Subcutaneous adipose tissue (tissue), 4 donors: Measurements from ENCODE around the gene ENO4. TPM values are rescaled to one million over a fixed set of nuclear protein-coding genes. Genes with fewer than 3 reads are reported as not detected.

Experiments used
- CTCF ChIP-seq: fragments of 450-650 bp; IDR thresholded peaks from one replicate; pipeline ENCODE4 v1.5.1; 2016; ENCODE audit warnings: low read depth, mild to moderate bottlenecking, control low read depth, antibody characterized with exemption, moderate library complexity
- total RNA-seq, 4 donors: library from RNA; depleted of rRNA; stranded (reverse); fragments of >200 nt; gene quantifications; one replicate each; pipeline ENCODE4 v1.1.0, GENCODE V29; 2016

Gene ENO4
- total RNA-seq, 4 donors from 2014 or later, result 0.38 TPM; not detected in 3

DNA sequence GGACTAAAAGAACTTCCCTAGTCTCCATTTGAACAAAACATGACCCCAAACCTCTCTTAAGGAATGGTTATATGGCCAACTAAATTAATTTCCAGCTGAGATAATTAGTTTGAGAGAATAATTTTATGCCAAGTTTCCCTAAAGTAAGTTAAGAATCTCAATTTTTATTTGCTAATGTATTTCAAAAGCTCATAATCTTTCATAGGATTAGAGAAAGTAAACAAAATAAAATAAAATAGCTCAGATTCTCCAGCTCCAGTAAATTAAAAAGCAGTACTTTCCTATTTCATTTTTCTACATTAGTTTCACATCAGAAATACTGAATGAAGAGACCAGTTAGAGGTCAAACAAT, 44.4 kb downstream of the ENO4 start:
- no peak for TF ChIP-seq CTCF

DNA sequence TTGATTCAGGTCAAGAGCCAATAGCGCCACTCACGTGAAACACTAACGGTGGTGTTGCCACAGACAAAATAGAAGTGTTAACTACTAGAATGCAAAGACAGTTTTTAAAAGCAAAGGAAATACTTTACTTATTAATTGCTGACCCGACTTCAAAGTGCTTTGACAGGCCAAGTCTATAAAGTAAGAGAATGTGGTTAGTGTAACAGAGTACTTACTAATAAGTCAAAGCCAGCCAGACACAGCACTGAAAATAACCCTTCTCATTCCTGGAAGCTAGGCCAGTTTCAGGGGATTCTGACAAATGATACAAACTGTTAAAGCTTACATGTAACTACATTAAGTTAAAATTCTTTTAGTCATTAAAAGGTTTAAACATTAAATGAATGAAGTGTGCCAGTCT, 50.3 kb downstream of the ENO4 start:
- no peak for TF ChIP-seq CTCF

- no peak for TF ChIP-seq CTCF
Measured at GRCh38 chr10:116905845-116906210, 56.5 kb downstream of the ENO4 start.

DNA sequence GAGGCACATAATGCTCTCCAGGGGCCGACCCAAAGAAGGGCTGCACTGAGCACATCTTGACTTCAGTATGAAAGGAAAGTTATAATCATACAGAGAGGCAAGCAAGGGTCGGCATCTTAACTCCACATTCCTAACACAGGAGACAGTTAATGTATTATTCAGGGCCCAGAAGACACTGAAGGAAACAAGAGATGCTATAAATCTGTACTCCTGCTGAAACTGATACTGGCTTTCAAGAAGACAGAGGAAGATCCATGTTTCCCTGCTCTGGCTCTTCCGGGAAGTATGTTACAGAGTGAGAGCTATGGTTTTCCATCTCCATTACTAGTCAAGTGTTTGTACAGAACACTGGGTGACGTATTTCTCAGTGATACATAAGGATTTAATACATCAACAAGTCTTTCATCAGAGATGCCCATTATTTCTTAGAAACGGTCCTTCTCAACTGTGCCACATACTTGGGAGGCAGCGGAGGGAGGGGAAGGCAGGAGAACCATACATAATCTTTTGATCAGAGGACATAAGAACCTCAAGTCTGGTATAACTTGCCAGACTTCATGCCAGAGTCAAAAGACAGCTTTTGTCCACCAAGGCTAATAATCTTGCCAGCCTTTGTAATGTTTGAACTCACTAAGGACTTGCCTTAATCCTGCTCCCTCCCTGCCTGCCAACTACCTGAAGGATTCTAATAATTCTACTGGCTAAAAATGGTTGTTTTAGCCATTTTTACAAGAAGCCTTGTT, 58.1 kb downstream of the ENO4 start:
- no peak for TF ChIP-seq CTCF

GRCh38 chr10:116909307-116909706, 60.0 kb downstream of the ENO4 start:
- TF ChIP-seq CTCF, result no peak

DNA sequence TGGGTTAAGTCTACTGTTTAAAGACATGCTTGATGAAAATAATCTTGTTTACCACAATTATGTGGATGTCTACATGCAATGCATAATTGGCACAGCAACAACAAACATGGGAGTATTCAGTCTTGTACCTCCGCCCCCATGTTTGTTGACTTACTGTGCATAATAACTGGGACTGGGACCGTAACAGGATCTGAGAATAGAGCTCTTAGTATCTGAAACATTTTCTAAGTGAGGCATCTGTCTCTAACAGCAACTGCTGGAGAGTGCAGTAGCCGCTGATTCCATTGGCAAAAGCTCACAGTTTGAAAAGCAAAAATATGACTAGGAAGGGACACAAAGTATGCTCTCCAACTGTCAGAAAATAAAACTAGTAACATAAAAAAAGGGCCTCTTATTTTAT, 61.6 kb downstream of the ENO4 start:
- no peak for TF ChIP-seq CTCF

GRCh38 chr10:116912162-116912561, 62.9 kb downstream of the ENO4 start:
- TF ChIP-seq CTCF, result no peak
